Measurements from ENCODE around the gene NAGLU. TPM values are rescaled to one million over a fixed set of nuclear protein-coding genes. Genes with fewer than 3 reads are reported as not detected.

The NAGLU gene
- total and polyA plus RNA-seq, 10 of the 15 experiments (the other 5 are each of a cell fraction or from before 2014, with no cell fraction given), result 0.23 to 27.5 (median 8.9) TPM

GRCh38 chr17:42518755-42519545 lies 17.1 kb upstream of the NAGLU start:
- H3K36me3 ChIP-seq (ENCODE audit: control insufficient read depth in 2 of 2, insufficient read depth in 2 of 2, low read length in 1 of 2), result peaks cover 4 to 11% of the 10 kb centered on the region in 2 experiments; a peak in 3 of 4 replicates
- no peak overlapping the region for H3K27ac ChIP-seq (ENCODE audit: control insufficient read depth, insufficient read depth)
- TF ChIP-seq NR2C2 (IDR thresholded peaks at IDR 0.05; ENCODE audit: borderline replicate concordance, control insufficient read depth, insufficient read length, low read depth), result no peak
- 0 out of 2 replicates have a peak, but pooled peaks have one; percentile 43 for TF ChIP-seq POLR2AphosphoS2 (IDR thresholded peaks at IDR 0.05; ENCODE audit: low read depth, low read length)
- no peaks in the 10 kb centered on the region for H3K27me3 ChIP-seq (replicated peaks in 1 of 2; ENCODE audit: control insufficient read depth in 2 of 2, insufficient read depth in 2 of 2, low read length in 1 of 2)
- H2AFZ ChIP-seq (ENCODE audit: control insufficient read depth, low read depth, low read length), result no peak overlapping the region
- H4K20me1 ChIP-seq (ENCODE audit: control insufficient read depth, insufficient read depth), result no peaks in the 10 kb centered on the region; the same call in 1 of the 2 replicates
- H3K79me2 ChIP-seq (ENCODE audit: control insufficient read depth, insufficient read depth, low read length), result no peaks in the 10 kb centered on the region
- no peaks in the 10 kb centered on the region for H3K4me1 ChIP-seq (ENCODE audit: control insufficient read depth, insufficient read depth, low read length)
- ChIA-PET SMC1A (ENCODE audit: uncharacterized antibody, unreplicated experiment) (interaction anchor here (0.8 to 2.0 kb wide), 6 partner anchors 8 to 198 kb away, joined by 3 to 6 read pairs (median 4); no protein-coding TSS in a partner anchor), CTCF (interaction anchor here (1.1 to 10.4 kb wide), 13 partner anchors 8 to 297 kb away, joined by 3 to 120 read pairs (median 7); partner anchors contain the start of gene NAGLU), RAD21 (ENCODE audit: unreplicated experiment) (interaction anchor here (1.3 kb wide), 1 partner anchor 93 kb away, joined by 3 read pairs; no protein-coding TSS in a partner anchor), POLR2A (interaction anchor here (0.5 to 0.6 kb wide), 3 partner anchors 95 to 446 kb away, joined by 3 to 5 read pairs (median 4); no protein-coding TSS in a partner anchor)
- ATAC-seq (no peak), DNase-seq (ENCODE audit: low read depth, low spot score) (no peak), FAIRE-seq (no peak)
- no peak overlapping the region for H3K4me3 ChIP-seq
- BruUV-seq (replicated peaks), result no TSS peak
- 80% methylated on average over 6 of the region's 6 CpGs for WGBS (ENCODE audit: insufficient coverage, insufficient replicate concordance, low lambda C conversion rate, missing lambda C conversion rate)
- intact Hi-C loops (cut with micrococcal nuclease; ENCODE audit: unreplicated experiment), result loop anchor here (5.0 kb wide), 1 partner anchor 112 kb away; no protein-coding TSS in a partner anchor
- H3K9me3 ChIP-seq (replicated peaks; ENCODE audit: control insufficient read depth, insufficient read depth, low read length), result no peaks in the 10 kb centered on the region
- in situ Hi-C loops (cut with MboI), result no loop called here
- no peak overlapping the region for H3K9ac ChIP-seq (ENCODE audit: control insufficient read depth, insufficient read depth, low read length)
- H3K4me2 ChIP-seq (ENCODE audit: control insufficient read depth, insufficient read depth), result no peak overlapping the region

Data from GM12878 (cell line).